ENCODE results near the gene B3GALNT2.

Gene B3GALNT2

GRCh38 chr1:235408503-235408960 lies 95.7 kb downstream of the B3GALNT2 start:
- no peak for DNase-seq

DNA sequence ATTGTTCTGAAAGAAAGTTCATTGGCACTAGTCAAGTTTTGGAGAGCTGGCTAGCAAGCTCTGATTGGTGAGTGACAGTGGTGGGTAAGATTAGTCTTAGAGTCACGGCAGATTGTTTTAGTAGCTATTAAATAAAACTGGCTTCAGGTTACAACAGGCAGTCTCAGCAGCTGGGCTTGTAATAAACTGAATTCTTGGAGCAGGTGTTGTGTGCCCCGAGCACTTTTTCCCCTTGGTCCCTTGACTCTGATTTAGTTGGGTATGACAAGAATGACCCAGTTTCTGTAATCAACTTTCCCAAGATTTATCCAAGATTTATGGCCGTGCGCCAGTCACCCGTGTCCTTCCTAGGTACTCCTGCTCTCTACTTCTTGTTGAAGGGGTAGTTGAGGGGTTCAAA lies 96.8 kb downstream of the B3GALNT2 start:
- peak; percentile 9 for DNase-seq

DNA sequence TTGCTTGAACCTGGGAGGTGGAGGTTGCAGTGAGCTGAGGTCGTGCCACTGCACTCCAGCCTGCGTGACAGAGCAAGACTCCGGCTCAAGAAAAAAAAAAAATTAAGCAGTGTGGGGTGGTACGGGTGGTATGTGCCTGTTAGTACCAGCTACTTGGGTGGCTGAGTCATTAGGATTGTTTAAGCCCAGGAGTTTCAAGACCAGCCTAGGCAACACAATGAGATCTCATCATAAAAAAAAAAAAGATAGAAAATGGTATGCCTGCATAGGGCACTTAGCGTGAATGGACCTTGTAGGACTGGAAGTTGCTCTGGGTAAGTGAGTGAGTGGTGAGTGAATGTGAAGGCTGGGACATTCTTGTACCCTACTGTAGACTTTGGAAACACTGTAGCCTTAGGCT lies 100.1 kb downstream of the B3GALNT2 start:
- no peak for DNase-seq

GRCh38 chr1:235403593-235403992 lies 100.7 kb downstream of the B3GALNT2 start:
- DNase-seq: no peak

DNA sequence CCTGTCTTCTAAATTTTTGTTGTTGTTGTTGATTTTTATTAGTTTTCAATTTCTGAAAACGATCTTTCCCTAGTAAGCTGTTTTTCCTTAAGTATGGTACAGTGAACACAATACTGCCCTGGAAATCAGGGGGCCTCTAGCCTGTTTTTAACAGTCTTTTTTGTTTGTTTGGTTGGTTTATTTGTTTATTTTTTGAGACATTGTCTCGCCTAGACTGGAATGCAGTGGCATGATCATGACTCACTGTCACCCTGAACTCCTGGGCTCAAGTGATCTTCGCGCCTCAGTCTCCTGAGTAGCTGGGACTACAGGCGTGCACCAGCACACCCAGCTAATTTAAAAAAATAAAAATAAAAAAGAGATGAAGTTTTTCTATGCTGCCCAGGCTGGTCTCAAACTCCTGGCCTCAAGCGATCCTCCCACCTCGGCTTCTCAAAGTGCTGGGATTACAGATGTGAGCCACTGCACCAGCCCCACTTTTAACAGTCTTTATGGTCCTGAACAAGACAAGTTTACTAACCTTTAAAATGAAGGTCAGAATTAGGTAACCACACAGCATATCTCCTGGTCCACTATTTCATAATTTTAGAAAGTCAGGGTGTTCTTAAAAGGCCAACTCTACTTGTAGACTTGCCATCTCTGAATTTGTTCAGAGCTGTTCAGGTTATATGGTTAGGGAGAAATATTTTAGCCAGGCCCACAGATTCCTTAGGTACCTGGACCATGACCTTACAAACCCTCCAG lies 101.6 kb downstream of the B3GALNT2 start:
- DNase-seq: no peak

DNA sequence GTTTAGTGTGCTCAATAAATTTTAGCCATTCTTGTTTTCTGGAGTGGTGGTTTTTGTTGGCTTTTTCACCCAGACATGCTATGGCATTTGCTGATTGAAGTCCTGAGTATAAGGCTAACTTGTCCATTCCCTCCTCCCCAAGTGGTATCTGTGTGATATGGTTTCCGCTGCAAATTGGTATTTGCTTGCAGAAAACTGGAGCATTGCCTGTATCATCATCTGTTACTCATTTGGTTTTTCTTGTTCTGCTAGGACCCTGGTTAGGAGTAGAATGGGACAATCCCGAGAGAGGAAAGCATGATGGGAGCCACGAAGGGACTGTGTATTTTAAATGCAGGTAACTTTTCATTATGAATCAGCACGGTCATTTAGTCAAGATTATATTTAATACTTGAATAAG lies 103.0 kb downstream of the B3GALNT2 start:
- DNase-seq: no peak
